Endothelial cell of umbilical vein (primary cell): Measurements from ENCODE around the gene COL18A1.

Experiments used
- CTCF ChIP-seq, 2 donors: IDR thresholded peaks; 1 replicate in 1 of 2; 2 replicates in 1 of 2; pipeline ENCODE4 v1.5.1; 2011; ENCODE audit warnings: low read length in 2 of 2, mild to moderate bottlenecking in 2 of 2, moderate library complexity in 2 of 2, control low read depth in 1 of 2, inconsistent platforms in 1 of 2, low read depth in 1 of 2; ENCODE audit not compliant: insufficient read depth in 1 of 2; ENCODE audit errors: extremely low read depth in 1 of 2
- EZH2 ChIP-seq: IDR thresholded peaks from 2 replicates; pipeline ENCODE4 v1.6.1; 2012; ENCODE audit warnings: borderline replicate concordance, low read depth, mild to moderate bottlenecking, moderate library complexity, low read length, inconsistent platforms; ENCODE audit not compliant: severe bottlenecking
- FOS ChIP-seq: IDR thresholded peaks from 2 replicates; pipeline ENCODE4 v1.6.1; 2011; ENCODE audit warnings: mild to moderate bottlenecking, low read length, moderate library complexity, borderline replicate concordance; ENCODE audit not compliant: insufficient read depth
- GATA2 ChIP-seq: IDR thresholded peaks from 2 replicates; pipeline ENCODE4 v1.7.0; 2011; ENCODE audit warnings: low read depth, mild to moderate bottlenecking, moderate library complexity, mixed read lengths, low read length; ENCODE audit not compliant: insufficient read length, insufficient read depth
- MYC ChIP-seq: IDR thresholded peaks from one replicate; pipeline ENCODE4 v1.6.1; 2011; ENCODE audit warnings: mild to moderate bottlenecking, low read depth, low read length
- POLR2A ChIP-seq: IDR thresholded peaks from 2 replicates; pipeline ENCODE4 v1.6.1; 2012; ENCODE audit warnings: low read depth, mild to moderate bottlenecking, control low read depth, low read length
- POLR2AphosphoS5 ChIP-seq: IDR thresholded peaks from 2 replicates; pipeline ENCODE4 v1.6.1; 2012; ENCODE audit warnings: low read depth, mild to moderate bottlenecking, control low read depth, low read length, moderate library complexity; ENCODE audit not compliant: insufficient read depth

GRCh38 chr21:45513741-45514310 is 108.9 kb downstream of the COL18A1 start:
- TF ChIP-seq CTCF (IDR thresholded peaks at IDR 0.05; ENCODE audit: extremely low read depth in 1 of 2, insufficient read depth in 1 of 2, low read depth in 1 of 2, low read length in 2 of 2) = no peak
- TF ChIP-seq EZH2 = no peak
- no peak for TF ChIP-seq FOS
- no peak for TF ChIP-seq POLR2AphosphoS5
- no peak for TF ChIP-seq POLR2A
- no peak for TF ChIP-seq MYC
- no peak for TF ChIP-seq GATA2
